Measurements from ENCODE around the gene DNMBP. TPM values are rescaled to one million over a fixed set of nuclear protein-coding genes. Genes with fewer than 3 reads are reported as not detected.
"Not testable (repeated sequence)": the region's sequence is repeated elsewhere in the genome, so short reads cannot be mapped to it uniquely, and the experiment has no call there.

The DNMBP gene
- total and polyA plus RNA-seq, 8 donors, result 14.8 to 43.9 (median 37.2) TPM

GRCh38 chr10:99941942-99942820 is 67.6 kb downstream of the DNMBP start:
- no peak overlapping the region for H3K4me3 ChIP-seq
- DNase-seq (no peak), ATAC-seq (peak; percentile 56)
- no peak overlapping the region for H3K27ac ChIP-seq
- peaks cover 0 to 5% of the 10 kb centered on the region in 2 donors for H3K36me3 ChIP-seq
- H3K9me3 ChIP-seq, result no peaks in the 10 kb centered on the region
- intact Hi-C loops (cut with DNase I), result no loop called here
- no peaks in the 10 kb centered on the region for H3K27me3 ChIP-seq
- no peak for TF ChIP-seq CTCF (IDR thresholded peaks at IDR 0.05)
- H3K4me1 ChIP-seq, result no peaks in the 10 kb centered on the region

- DNase-seq, result no peak
- Histone ChIP-seq H3K4me1 (no peaks in the 10 kb centered on the region), H3K9me3 (no peaks in the 10 kb centered on the region), H3K36me3 (peaks cover 0 to 5% of the 10 kb centered on the region in 2 donors), H3K27ac (no peak overlapping the region), H3K27me3 (no peaks in the 10 kb centered on the region), H3K4me3 (no peak overlapping the region)
- TF ChIP-seq CTCF (IDR thresholded peaks at IDR 0.05), result no peak
- no peak for ATAC-seq
- intact Hi-C loops (cut with DNase I), result no loop called here
Observed at GRCh38 chr10:99938563-99938962, 71.2 kb downstream of the DNMBP start.

- Histone ChIP-seq H3K36me3 (peaks cover 0 to 5% of the 10 kb centered on the region in 2 donors), H3K4me3 (no peak overlapping the region), H3K27me3 (no peaks in the 10 kb centered on the region), H3K4me1 (no peaks in the 10 kb centered on the region), H3K9me3 (no peaks in the 10 kb centered on the region), H3K27ac (no peak overlapping the region)
- intact Hi-C loops (cut with DNase I), result no loop called here
- no peak for ATAC-seq
- DNase-seq, result peak in 1 of 4 donors; percentile 12
- TF ChIP-seq CTCF (IDR thresholded peaks at IDR 0.05), result no peak
Observed at GRCh38 chr10:99937630-99938029, 72.1 kb downstream of the DNMBP start.

- DNase-seq; H3K36me3 ChIP-seq; H3K9me3 ChIP-seq; ATAC-seq; H3K4me3 ChIP-seq; H3K27me3 ChIP-seq; intact Hi-C loops (cut with DNase I): not testable (repeated sequence)
- Histone ChIP-seq H3K4me1 (peaks cover 8 to 21% of the 10 kb centered on the region in 2 donors), H3K27ac (peak overlapping the region in 1 of 2 donors; percentile 50)
Observed at GRCh38 chr10:99932203-99932957, 77.4 kb downstream of the DNMBP start.

GRCh38 chr10:99930731-99931550 is 78.8 kb downstream of the DNMBP start:
- DNase-seq (peak in 2 of 4 donors; percentile 68 to 84), ATAC-seq (peak; percentile 73)
- TF ChIP-seq CTCF (IDR thresholded peaks at IDR 0.05), result no peak
- H3K27me3 ChIP-seq, result no peaks in the 10 kb centered on the region
- H3K4me3 ChIP-seq, result peak overlapping the region; percentile 8 to 23
- no peaks in the 10 kb centered on the region for H3K36me3 ChIP-seq
- peaks cover 14 to 36% of the 10 kb centered on the region in 2 donors for H3K4me1 ChIP-seq
- intact Hi-C loops (cut with DNase I), result no loop called here
- no peaks in the 10 kb centered on the region for H3K9me3 ChIP-seq
- peak overlapping the region; percentile 50 to 78 for H3K27ac ChIP-seq
